Adrenal gland (tissue), 12 donors: ENCODE measurements around the gene GNAI3. TPM values are rescaled to one million over a fixed set of nuclear protein-coding genes. Genes with fewer than 3 reads are reported as not detected.
A peak's percentile ranks its signal among the peaks of the same experiment; 100 is the strongest.

Experiments used
- DNase-seq, 7 donors: peaks; one replicate each; pipeline ENCODE4 v3.0.0-alpha.2; 2019 to 2020
- H3K27ac ChIP-seq, 5 donors: fragments of 200-600 bp; sonication (generic) in 4 of 5; 1 replicate in 3 of 5; 2 replicates in 2 of 5; pipeline versions ENCODE4 v1.5.1 to v1.8.0; 2016 to 2020; ENCODE audit warnings: mild to moderate bottlenecking in 1 of 5
- H3K27me3 ChIP-seq: fragments of 200-600 bp; 2 replicates; pipeline ENCODE4 v1.8.0; 2021
- H3K36me3 ChIP-seq, 2 donors: fragments of 200-600 bp; replicated peaks in 1 of 2; 1 replicate in 1 of 2; 2 replicates in 1 of 2; pipeline versions ENCODE4 v1.5.1 to v1.8.0; 2018 to 2022
- H3K4me1 ChIP-seq, 2 donors: fragments of 200-600 bp; replicated peaks in 1 of 2; 1 replicate in 1 of 2; 2 replicates in 1 of 2; pipeline versions ENCODE4 v1.5.1 to v1.8.0; 2018 to 2021
- H3K4me3 ChIP-seq, 4 donors: fragments of 200-600 bp; sonication (generic) in 3 of 4; one replicate each; pipeline ENCODE4 v1.5.1; 2016 to 2018
- H3K9me3 ChIP-seq, 3 donors: fragments of 200-600 bp; sonication (generic) in 1 of 3; replicated peaks in 1 of 3; 1 replicate in 2 of 3; 2 replicates in 1 of 3; pipeline versions ENCODE4 v1.5.1 to v1.8.0; 2016 to 2021
- CTCF ChIP-seq, 6 experiments: fragments of 450-650 bp in 4 of 6; fragments of 200-600 bp in 2 of 6; sonication (generic) in 1 of 6; IDR thresholded peaks; 1 replicate in 5 of 6; 2 replicates in 1 of 6; pipeline versions ENCODE4 v1.5.1 to v1.8.0; 2016 to 2021; ENCODE audit warnings: antibody characterized with exemption in 6 of 6, mild to moderate bottlenecking in 2 of 6, moderate library complexity in 1 of 6
- POLR2A ChIP-seq, 2 donors: fragments of 450-650 bp; IDR thresholded peaks; one replicate each; pipeline ENCODE4 v1.6.1; 2017; ENCODE audit warnings: antibody characterized with exemption in 2 of 2, mild to moderate bottlenecking in 2 of 2, moderate library complexity in 1 of 2
- WGBS, 4 donors: extraction: QIAGEN DNeasy Blood & Tissue Kit in 2 of 4; methylation state at CpG; one replicate each; pipeline versions ENCODE4 v1.1.5 to v1.1.7; 2013 to 2017; 5-methylcytosine and 5-hydroxymethylcytosine counted together
- intact Hi-C, 2 donors: fragments of 100-400 bp; cut with DNase I; formaldehyde crosslinking; loops; one replicate each; pipeline versions ENCODE4 v1.14.1 to v1.15.0; 2022 to 2023
- polyA plus RNA-seq, 3 donors: library from polyadenylated mRNA; stranded (reverse); fragments of 200-250 nt in 2 of 3; fragments of 350-450 nt in 1 of 3; fragmentation: Illumina TruSeq in 1 of 3; extraction: RNeasy Lipid Tissue Mini Kit (QIAGEN cat#74804) in 1 of 3; gene quantifications; one replicate each; pipeline ENCODE4 v1.2.3, GENCODE V29; 2013 to 2014
- total RNA-seq, 9 donors: library from RNA; depleted of rRNA in 4 of 9; stranded (reverse); fragments of >200 nt in 4 of 9; fragments of 120-200 nt in 1 of 9; fragmentation: NEBNext Ultra II Directional in 1 of 9; extraction: Animal tissue kit (Norgen Biotek cat#: 25700) in 1 of 9; gene quantifications; one replicate each; pipeline versions ENCODE4 v1.1.0 to v1.2.4, GENCODE V29; 2013 to 2023
- donor health status: healthy with polysubstance abuse.
- donor health status: Bipolar disorder and iron deficiency.
- donor health status: DM: yes; HTN: yes; CAD: no.
- donor health status: DM: no; HTN: no; CAD: no.
- donor health status: DM: no; HTN: no; CAD: no.
- donor health status: DM: yes; HTN: yes; CAD: no.

Gene GNAI3
- total and polyA plus RNA-seq, 12 donors = 1.6 to 12.0 (median 5.6) TPM

- TF ChIP-seq POLR2A (IDR thresholded peaks at IDR 0.05) = no peak
- TF ChIP-seq CTCF (IDR thresholded peaks at IDR 0.05) = no peak
- WGBS, 4 donors = 82 to 90% (median 85%) methylated on average over 16 to 24 of the region's 24 CpGs
- no peak for DNase-seq
- peaks cover 11 to 18% of the 10 kb centered on the region in 2 donors for H3K4me1 ChIP-seq
- H3K9me3 ChIP-seq = no peaks in the 10 kb centered on the region
- no peaks in the 10 kb centered on the region for H3K27me3 ChIP-seq
- H3K4me3 ChIP-seq = no peak overlapping the region
- intact Hi-C loops = loop anchor here (5.0 to 10.0 kb wide), 3 partner anchors 84 to 441 kb away; partner anchors contain the start of gene AHCYL1 (in 1 of the 2)
- no peaks in the 10 kb centered on the region for H3K36me3 ChIP-seq
- H3K27ac ChIP-seq = no peak overlapping the region
Observed at GRCh38 chr1:109543283-109543987, 5.0 kb upstream of the GNAI3 start.

DNA sequence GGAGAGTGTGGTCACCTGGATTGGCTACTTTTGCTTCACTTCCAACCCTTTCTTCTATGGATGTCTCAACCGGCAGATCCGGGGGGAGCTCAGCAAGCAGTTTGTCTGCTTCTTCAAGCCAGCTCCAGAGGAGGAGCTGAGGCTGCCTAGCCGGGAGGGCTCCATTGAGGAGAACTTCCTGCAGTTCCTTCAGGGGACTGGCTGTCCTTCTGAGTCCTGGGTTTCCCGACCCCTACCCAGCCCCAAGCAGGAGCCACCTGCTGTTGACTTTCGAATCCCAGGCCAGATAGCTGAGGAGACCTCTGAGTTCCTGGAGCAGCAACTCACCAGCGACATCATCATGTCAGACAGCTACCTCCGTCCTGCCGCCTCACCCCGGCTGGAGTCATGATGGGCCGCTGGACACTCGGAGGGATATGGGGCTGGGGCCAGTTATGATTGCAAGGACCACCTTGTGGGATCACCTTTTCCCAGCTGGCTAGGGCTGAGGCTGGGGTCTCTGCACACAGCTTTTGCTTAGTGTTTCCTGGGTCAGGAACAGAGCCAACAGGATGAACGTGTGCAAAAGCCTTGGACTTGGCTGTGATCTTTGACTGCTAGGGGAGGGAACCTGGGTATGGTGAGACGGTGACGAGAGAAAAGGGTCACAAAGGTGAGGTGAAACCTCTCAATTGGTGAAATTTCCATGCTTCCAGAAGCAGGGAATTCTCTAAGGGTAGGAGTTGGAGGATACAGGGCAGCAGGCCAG lies 4.3 kb upstream of the GNAI3 start:
- intact Hi-C loops = loop anchor here (2.0 to 10.0 kb wide), 4 partner anchors 83 to 441 kb away; partner anchors contain the start of gene AHCYL1 (in 1 of the 2)
- H3K9me3 ChIP-seq = no peaks in the 10 kb centered on the region
- peaks cover 11 to 19% of the 10 kb centered on the region in 2 donors for H3K4me1 ChIP-seq
- no peak for DNase-seq
- no peaks in the 10 kb centered on the region for H3K27me3 ChIP-seq
- 70 to 75% (median 73%) methylated on average over 12 to 14 of the region's 14 CpGs for WGBS, 4 donors
- H3K36me3 ChIP-seq = no peaks in the 10 kb centered on the region
- TF ChIP-seq POLR2A (IDR thresholded peaks at IDR 0.05) (no peak), CTCF (IDR thresholded peaks at IDR 0.05) (no peak)
- no peak overlapping the region for H3K27ac ChIP-seq
- no peak overlapping the region for H3K4me3 ChIP-seq

DNA sequence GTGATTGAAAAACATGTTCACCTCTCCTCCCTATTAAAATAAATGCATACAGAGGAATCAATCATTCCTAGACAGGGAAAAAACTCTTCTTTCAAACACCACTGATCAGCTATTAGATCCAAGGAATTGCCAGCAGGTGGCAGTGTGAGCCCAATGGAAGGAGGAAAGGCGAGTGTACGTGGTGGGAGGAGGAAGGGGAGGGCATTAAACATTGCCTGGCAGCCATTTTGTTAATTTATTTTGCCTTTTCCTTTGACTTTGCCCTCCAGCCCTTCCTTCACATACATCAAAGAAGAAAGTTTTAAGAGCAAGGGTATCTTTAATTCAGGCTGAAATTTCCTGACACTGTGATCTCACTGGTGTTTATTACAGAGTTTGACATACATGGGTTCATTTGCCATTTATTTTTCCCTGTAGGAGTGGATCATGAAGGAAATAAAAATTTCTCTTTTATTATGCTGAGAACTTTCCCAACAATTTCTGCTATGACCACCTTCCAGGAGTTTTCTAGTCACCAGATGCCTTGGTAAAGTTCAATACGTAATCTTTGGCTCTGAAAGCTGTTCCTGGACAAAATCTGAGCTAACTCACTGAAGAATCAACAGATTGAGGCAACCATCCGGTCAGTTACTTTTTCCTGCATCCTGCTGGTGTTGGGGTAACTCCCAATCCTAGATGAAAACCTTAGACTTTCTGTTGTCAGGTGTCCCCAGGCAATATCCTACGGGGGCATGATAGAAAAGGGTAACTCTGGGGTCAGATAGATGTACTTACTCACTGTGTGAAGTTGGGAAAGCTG lies 1.9 kb upstream of the GNAI3 start:
- Histone ChIP-seq H3K27ac (peak overlapping the region in 4 of 5 donors; percentile 43 to 94 (median 92)), H3K4me1 (peaks cover 11 to 37% of the 10 kb centered on the region in 2 donors), H3K27me3 (no peaks in the 10 kb centered on the region), H3K36me3 (no peaks in the 10 kb centered on the region), H3K9me3 (no peaks in the 10 kb centered on the region), H3K4me3 (peak overlapping the region in 1 of 4 donors; percentile 80)
- intact Hi-C loops = loop anchor here (5.0 to 10.0 kb wide), 3 partner anchors 81 to 438 kb away; partner anchors contain the start of gene AHCYL1 (in 1 of the 2)
- 25 to 33% (median 31%) methylated on average over 5 of the region's 5 CpGs for WGBS, 4 donors
- TF ChIP-seq POLR2A (IDR thresholded peaks at IDR 0.05) (no peak), CTCF (IDR thresholded peaks at IDR 0.05) (peak; percentile 83 to 99 (median 94))
- peak; percentile 87 to 96 (median 93) for DNase-seq
